Right ventricle myocardium superior (tissue), 1 donor: ENCODE data around the gene PCGF3. TPM values are rescaled to one million over a fixed set of nuclear protein-coding genes. Genes with fewer than 3 reads are reported as not detected.

Experiments used
- ATAC-seq: fragments of 200-7000 bp; cut with Tn5 transposase; one replicate; pipeline ENCODE4 v1.9.1; 2020; ENCODE audit warnings: mild to moderate bottlenecking; ENCODE audit not compliant: poor library complexity
- DNase-seq: peaks from one replicate; pipeline ENCODE4 v3.0.0-alpha.2; 2020
- intact Hi-C: fragments of 100-400 bp; cut with DNase I; formaldehyde crosslinking; loops from one replicate; pipeline ENCODE4 v1.11.2; 2022
- total RNA-seq: library from RNA; stranded (reverse); fragmentation: NEBNext Ultra II Directional; extraction: Animal tissue kit (Norgen Biotek cat#: 25700); gene quantifications from one replicate; pipeline ENCODE4 v1.2.1, GENCODE V29; 2021
- donor health status: DM: no; HTN: yes; CAD: no; lungs with severe emphysema.

Gene PCGF3
- total RNA-seq, 1 donor from 2014 or later, result 20.8 TPM

- ATAC-seq, result no peak
- DNase-seq, result peak; percentile 44
- intact Hi-C loops, result no loop called here
Measured at GRCh38 chr4:784401-785331, 79.0 kb downstream of the PCGF3 start.

GRCh38 chr4:785332-786073 is 79.9 kb downstream of the PCGF3 start:
- peak; percentile 47 for DNase-seq
- intact Hi-C loops, result no loop called here
- no peak for ATAC-seq

- no peak for DNase-seq
- intact Hi-C loops, result no loop called here
- no peak for ATAC-seq
Measured at GRCh38 chr4:786074-786741, 80.6 kb downstream of the PCGF3 start.

GRCh38 chr4:786861-787300 is 81.2 kb downstream of the PCGF3 start:
- intact Hi-C loops, result no loop called here
- ATAC-seq (no peak), DNase-seq (no peak)

- ATAC-seq (no peak), DNase-seq (no peak)
- intact Hi-C loops, result no loop called here
Measured at GRCh38 chr4:787561-787981, 81.9 kb downstream of the PCGF3 start.

GRCh38 chr4:788006-788635 is 82.5 kb downstream of the PCGF3 start:
- no peak for DNase-seq
- no peak for ATAC-seq
- intact Hi-C loops, result no loop called here

GRCh38 chr4:788636-789297 is 83.1 kb downstream of the PCGF3 start:
- no peak for DNase-seq
- intact Hi-C loops, result no loop called here
- peak; percentile 39 for ATAC-seq

- DNase-seq (no peak), ATAC-seq (no peak)
- intact Hi-C loops, result no loop called here
Measured at GRCh38 chr4:789571-790465, 84.2 kb downstream of the PCGF3 start.

- ATAC-seq, result no peak
- DNase-seq, result no peak
- intact Hi-C loops, result no loop called here
Measured at GRCh38 chr4:790466-790820, 84.8 kb downstream of the PCGF3 start.

GRCh38 chr4:791252-791897 is 85.7 kb downstream of the PCGF3 start:
- intact Hi-C loops, result no loop called here
- DNase-seq (no peak), ATAC-seq (no peak)

GRCh38 chr4:791898-792625 is 86.4 kb downstream of the PCGF3 start:
- no peak for DNase-seq
- intact Hi-C loops, result no loop called here
- no peak for ATAC-seq

GRCh38 chr4:792626-793092 is 87.0 kb downstream of the PCGF3 start:
- ATAC-seq (no peak), DNase-seq (no peak)
- intact Hi-C loops, result no loop called here

- ATAC-seq (no peak), DNase-seq (no peak)
- intact Hi-C loops, result no loop called here
Measured at GRCh38 chr4:793093-793861, 87.6 kb downstream of the PCGF3 start.

GRCh38 chr4:793941-794621 is 88.4 kb downstream of the PCGF3 start:
- ATAC-seq (no peak), DNase-seq (no peak)
- intact Hi-C loops, result no loop called here
